Stimulated activated CD4-positive, alpha-beta T cell treated with anti-CD3 and anti-CD28 coated beads, Interleukin-12 subunit alpha, Interleukin-12 subunit beta, amount 100 ng/mL, for 48 hours (primary cell): ENCODE data around the gene TEC.
A peak's percentile ranks its signal among the peaks of the same experiment; 100 is the strongest.

Experiments
- DNase-seq, 3 donors: peaks; one replicate each; pipeline ENCODE4 v3.0.0-alpha.2; 2020; ENCODE audit warnings: low read depth in 2 of 3, low spot score in 1 of 3

TEC gene

GRCh38 chr4:48269861-48270522 lies 354 bp upstream of the TEC start:
- DNase-seq: peak; percentile 87 to 92 (median 91)

- no peak for DNase-seq
Measured at GRCh38 chr4:48267574-48267973, 2.1 kb downstream of the TEC start.

GRCh38 chr4:48266781-48267180 lies 2.9 kb downstream of the TEC start:
- DNase-seq: no peak

GRCh38 chr4:48262926-48263325 lies 6.7 kb downstream of the TEC start:
- DNase-seq: no peak

GRCh38 chr4:48262484-48262883 lies 7.2 kb downstream of the TEC start:
- no peak for DNase-seq

GRCh38 chr4:48261281-48261680 lies 8.4 kb downstream of the TEC start:
- DNase-seq: no peak

GRCh38 chr4:48259748-48260147 lies 9.9 kb downstream of the TEC start:
- DNase-seq: no peak

GRCh38 chr4:48258845-48259397 lies 10.7 kb downstream of the TEC start:
- no peak for DNase-seq

GRCh38 chr4:48255959-48256342 lies 13.7 kb downstream of the TEC start:
- no peak for DNase-seq

GRCh38 chr4:48255072-48255958 lies 14.3 kb downstream of the TEC start:
- DNase-seq: no peak

GRCh38 chr4:48254381-48255071 lies 15.1 kb downstream of the TEC start:
- no peak for DNase-seq

GRCh38 chr4:48252313-48252712 lies 17.3 kb downstream of the TEC start:
- no peak for DNase-seq

- DNase-seq: no peak
Measured at GRCh38 chr4:48250980-48251379, 18.7 kb downstream of the TEC start.

GRCh38 chr4:48250343-48250742 lies 19.3 kb downstream of the TEC start:
- no peak for DNase-seq

GRCh38 chr4:48249378-48249777 lies 20.3 kb downstream of the TEC start:
- no peak for DNase-seq

- no peak for DNase-seq
Measured at GRCh38 chr4:48248559-48248953, 21.1 kb downstream of the TEC start.

- no peak for DNase-seq
Measured at GRCh38 chr4:48247878-48248558, 21.6 kb downstream of the TEC start.

GRCh38 chr4:48247142-48247877 lies 22.3 kb downstream of the TEC start:
- no peak for DNase-seq

- no peak for DNase-seq
Measured at GRCh38 chr4:48244665-48245064, 25.0 kb downstream of the TEC start.

- DNase-seq: no peak
Measured at GRCh38 chr4:48243887-48244286, 25.8 kb downstream of the TEC start.
